IPS DF 6.9 (cell line): ENCODE data around the gene THEMIS2.

Experiments
- DNase-seq: peaks from one replicate; pipeline ENCODE4 v3.0.0-alpha.2; 2013; ENCODE audit warnings: low read depth, low spot score
- H3K27ac ChIP-seq: one replicate; pipeline ENCODE4 v1.5.1; 2013; ENCODE audit warnings: low read length, control low read depth
- H3K27me3 ChIP-seq: 2 replicates; pipeline ENCODE4 v1.6.1; 2013; ENCODE audit warnings: mild to moderate bottlenecking, low read length; ENCODE audit not compliant: control insufficient read depth, insufficient read depth
- H3K36me3 ChIP-seq: 2 replicates; pipeline ENCODE4 v1.6.1; 2013; ENCODE audit warnings: low read length; ENCODE audit not compliant: control insufficient read depth, insufficient read depth
- H3K4me1 ChIP-seq: 2 replicates; pipeline ENCODE4 v1.6.1; 2013; ENCODE audit warnings: low read length; ENCODE audit not compliant: control insufficient read depth, insufficient read depth
- H3K4me3 ChIP-seq: 2 replicates; pipeline ENCODE4 v1.5.1; 2013; ENCODE audit warnings: mild to moderate bottlenecking, low read length
- H3K9me3 ChIP-seq: 2 replicates; pipeline ENCODE4 v1.6.1; 2013; ENCODE audit warnings: low read length, inconsistent platforms; ENCODE audit not compliant: control insufficient read depth, insufficient read depth
- WGBS: extraction: QIAGEN DNeasy Blood & Tissue Kit; methylation state at CpG from one replicate; pipeline ENCODE4 v1.1.7; 2013; ENCODE audit warnings: mixed read lengths, missing lambda C conversion rate; ENCODE audit not compliant: insufficient read length, insufficient coverage; 5-methylcytosine and 5-hydroxymethylcytosine counted together

Gene THEMIS2

GRCh38 chr1:27885114-27885528 lies 12.8 kb downstream of the THEMIS2 start:
- no peak overlapping the region for H3K27ac ChIP-seq

GRCh38 chr1:27885621-27886352 lies 13.4 kb downstream of the THEMIS2 start:
- no peak for DNase-seq
- H3K27ac ChIP-seq, result no peak overlapping the region
- H3K4me3 ChIP-seq, result no peak overlapping the region
- WGBS, result no CpG with 5 or more reads among the region's 15 CpGs
- H3K9me3 ChIP-seq, result no peaks in the 10 kb centered on the region
- peaks cover 16% of the 10 kb centered on the region for H3K36me3 ChIP-seq
- H3K4me1 ChIP-seq, result no peaks in the 10 kb centered on the region
- no peaks in the 10 kb centered on the region for H3K27me3 ChIP-seq

More at GRCh38 chr1:27885114-27885528, 12.8 kb downstream of the THEMIS2 start:
- no peaks in the 10 kb centered on the region for H3K9me3 ChIP-seq
- WGBS, result no CpG with 5 or more reads among the region's 8 CpGs
- DNase-seq, result no peak
- H3K36me3 ChIP-seq, result peaks cover 16% of the 10 kb centered on the region
- H3K27me3 ChIP-seq, result no peaks in the 10 kb centered on the region
- no peaks in the 10 kb centered on the region for H3K4me1 ChIP-seq
- no peak overlapping the region for H3K4me3 ChIP-seq

GRCh38 chr1:27886353-27886679 lies 14.0 kb downstream of the THEMIS2 start:
- no peaks in the 10 kb centered on the region for H3K4me1 ChIP-seq
- no peaks in the 10 kb centered on the region for H3K27me3 ChIP-seq
- no peak overlapping the region for H3K4me3 ChIP-seq
- DNase-seq, result no peak
- WGBS, result no CpG with 5 or more reads among the region's 2 CpGs
- H3K36me3 ChIP-seq, result peaks cover 16% of the 10 kb centered on the region
- H3K27ac ChIP-seq, result no peak overlapping the region
- H3K9me3 ChIP-seq, result no peaks in the 10 kb centered on the region

GRCh38 chr1:27886744-27887143 lies 14.4 kb downstream of the THEMIS2 start:
- WGBS, result no CpG with 5 or more reads among the region's 3 CpGs
- no peak for DNase-seq
- no peak overlapping the region for H3K4me3 ChIP-seq
- H3K9me3 ChIP-seq, result no peaks in the 10 kb centered on the region
- H3K36me3 ChIP-seq, result peaks cover 18% of the 10 kb centered on the region
- no peak overlapping the region for H3K27ac ChIP-seq
- H3K27me3 ChIP-seq, result no peaks in the 10 kb centered on the region
- no peaks in the 10 kb centered on the region for H3K4me1 ChIP-seq

- no peak for DNase-seq
- Histone ChIP-seq H3K4me1 (no peaks in the 10 kb centered on the region), H3K27ac (no peak overlapping the region), H3K27me3 (no peaks in the 10 kb centered on the region), H3K9me3 (no peaks in the 10 kb centered on the region), H3K4me3 (no peak overlapping the region), H3K36me3 (peaks cover 13% of the 10 kb centered on the region)
- WGBS, result no CpG with 5 or more reads among the region's 8 CpGs
Measured at GRCh38 chr1:27887215-27888021, 15.1 kb downstream of the THEMIS2 start.

GRCh38 chr1:27889506-27889905 lies 17.2 kb downstream of the THEMIS2 start:
- no CpG with 5 or more reads among the region's 3 CpGs for WGBS
- peaks cover 24% of the 10 kb centered on the region; the same call in 1 of the 2 replicates for H3K36me3 ChIP-seq
- no peaks in the 10 kb centered on the region for H3K9me3 ChIP-seq
- H3K27me3 ChIP-seq, result no peaks in the 10 kb centered on the region
- H3K27ac ChIP-seq, result no peak overlapping the region
- H3K4me3 ChIP-seq, result no peak overlapping the region
- no peak for DNase-seq
- no peaks in the 10 kb centered on the region for H3K4me1 ChIP-seq

GRCh38 chr1:27891196-27891889 lies 19.0 kb downstream of the THEMIS2 start:
- Histone ChIP-seq H3K4me3 (no peak overlapping the region), H3K27me3 (no peaks in the 10 kb centered on the region), H3K9me3 (no peaks in the 10 kb centered on the region), H3K36me3 (peaks cover 26% of the 10 kb centered on the region; the same call in 1 of the 2 replicates), H3K4me1 (no peaks in the 10 kb centered on the region), H3K27ac (no peak overlapping the region)
- no CpG with 5 or more reads among the region's 7 CpGs for WGBS
- no peak for DNase-seq

- no peak for DNase-seq
- Histone ChIP-seq H3K9me3 (no peaks in the 10 kb centered on the region), H3K27ac (no peak overlapping the region), H3K4me1 (no peaks in the 10 kb centered on the region), H3K27me3 (no peaks in the 10 kb centered on the region), H3K36me3 (peaks cover 31% of the 10 kb centered on the region; the same call in 1 of the 2 replicates), H3K4me3 (no peak overlapping the region)
- WGBS, result 100% methylated on average over 1 of the region's 3 CpGs
Measured at GRCh38 chr1:27894521-27894920, 22.2 kb downstream of the THEMIS2 start.

- H3K27ac ChIP-seq, result no peak overlapping the region
- no peaks in the 10 kb centered on the region for H3K27me3 ChIP-seq
- no peaks in the 10 kb centered on the region for H3K9me3 ChIP-seq
- no peak overlapping the region for H3K4me3 ChIP-seq
- WGBS, result no CpG with 5 or more reads among the region's 2 CpGs
- H3K36me3 ChIP-seq, result peaks cover 18% of the 10 kb centered on the region
- no peaks in the 10 kb centered on the region for H3K4me1 ChIP-seq
- DNase-seq, result no peak
Measured at GRCh38 chr1:27906759-27907158, 34.4 kb downstream of the THEMIS2 start.

GRCh38 chr1:27912429-27912828 lies 40.1 kb downstream of the THEMIS2 start:
- no peak for DNase-seq
- WGBS, result no CpG with 5 or more reads among the region's 1 CpG
- Histone ChIP-seq H3K36me3 (peaks cover 10% of the 10 kb centered on the region), H3K27me3 (no peaks in the 10 kb centered on the region), H3K9me3 (no peaks in the 10 kb centered on the region), H3K4me3 (no peak overlapping the region), H3K4me1 (no peaks in the 10 kb centered on the region), H3K27ac (no peak overlapping the region)
